ENCODE measurements around the gene RGS8. TPM values are rescaled to one million over a fixed set of nuclear protein-coding genes. Genes with fewer than 3 reads are reported as not detected.
"Not testable (repeated sequence)": the region's sequence is repeated elsewhere in the genome, so short reads cannot be mapped to it uniquely, and the experiment has no call there.

The RGS8 gene
- total RNA-seq, 1 experiment from 2014 or later, result not detected

GRCh38 chr1:182700351-182700709, 15.9 kb upstream of the RGS8 start:
- Histone ChIP-seq H3K9me3 (ENCODE audit: insufficient read depth, low read depth) (no peaks in the 10 kb centered on the region), H4K20me1 (ENCODE audit: insufficient read depth) (no peaks in the 10 kb centered on the region), H3K36me3 (ENCODE audit: low read depth) (no peaks in the 10 kb centered on the region), H3K9me2 (ENCODE audit: insufficient read depth) (no peaks in the 10 kb centered on the region), H3K79me2 (ENCODE audit: low read depth) (no peaks in the 10 kb centered on the region), H3K27me3 (ENCODE audit: insufficient read depth, low read depth) (no peaks in the 10 kb centered on the region), H3F3A (ENCODE audit: insufficient read depth, low read depth) (no peaks in the 10 kb centered on the region), H3K27ac (no peak overlapping the region), H2AFZ (no peak overlapping the region), H3K4me2 (no peak overlapping the region), H3K4me1 (replicated peaks; ENCODE audit: insufficient read depth) (no peaks in the 10 kb centered on the region), H3K4me3 (no peak overlapping the region)
- BruUV-seq (replicated peaks), result no TSS peak
- DNase-seq, result no peak
- CTCF ChIA-PET, result no interaction called here
- POLR2A ChIA-PET (ENCODE audit: unreplicated experiment), result no interaction called here
- TF ChIP-seq EZH2 (IDR thresholded peaks at IDR 0.05; ENCODE audit: low read depth), result no peak
- TF ChIP-seq CTCF (conservative IDR thresholded peaks at IDR 0.05), result no peak
- intact Hi-C loops (cut with micrococcal nuclease; ENCODE audit: unreplicated experiment), result no loop called here

- no TSS peak for BruUV-seq (replicated peaks)
- H4K20me1 ChIP-seq (ENCODE audit: insufficient read depth), result no peaks in the 10 kb centered on the region
- no peaks in the 10 kb centered on the region for H3K9me3 ChIP-seq (ENCODE audit: insufficient read depth, low read depth)
- H3F3A ChIP-seq (ENCODE audit: insufficient read depth, low read depth), result no peaks in the 10 kb centered on the region
- ChIA-PET CTCF (no interaction called here), POLR2A (ENCODE audit: unreplicated experiment) (interaction anchor here (0.6 kb wide), 1 partner anchor 22 kb away, joined by 4 read pairs; no protein-coding TSS in a partner anchor)
- no peaks in the 10 kb centered on the region for H3K79me2 ChIP-seq (ENCODE audit: low read depth)
- no peak overlapping the region for H3K4me2 ChIP-seq
- intact Hi-C loops (cut with micrococcal nuclease; ENCODE audit: unreplicated experiment), result no loop called here
- no peaks in the 10 kb centered on the region for H3K9me2 ChIP-seq (ENCODE audit: insufficient read depth)
- no peaks in the 10 kb centered on the region for H3K27me3 ChIP-seq (ENCODE audit: insufficient read depth, low read depth)
- DNase-seq, result no peak
- no peak overlapping the region for H3K27ac ChIP-seq
- no peak overlapping the region for H2AFZ ChIP-seq
- TF ChIP-seq EZH2 (IDR thresholded peaks at IDR 0.05; ENCODE audit: low read depth) (no peak), CTCF (conservative IDR thresholded peaks at IDR 0.05) (no peak)
- no peaks in the 10 kb centered on the region for H3K36me3 ChIP-seq (ENCODE audit: low read depth)
- no peak overlapping the region for H3K4me3 ChIP-seq
- H3K4me1 ChIP-seq (replicated peaks; ENCODE audit: insufficient read depth), result no peaks in the 10 kb centered on the region
Measured at GRCh38 chr1:182699393-182700350, 15.3 kb upstream of the RGS8 start.

GRCh38 chr1:182698971-182699370, 14.6 kb upstream of the RGS8 start:
- BruUV-seq (replicated peaks), result no TSS peak

GRCh38 chr1:182693139-182693538, 8.8 kb upstream of the RGS8 start:
- H3K9me3 ChIP-seq (ENCODE audit: insufficient read depth, low read depth); CTCF ChIA-PET; H3K36me3 ChIP-seq (ENCODE audit: low read depth); H3F3A ChIP-seq (ENCODE audit: insufficient read depth, low read depth); H3K4me3 ChIP-seq; H3K27me3 ChIP-seq (ENCODE audit: insufficient read depth, low read depth); H3K9me2 ChIP-seq (ENCODE audit: insufficient read depth); BruUV-seq (replicated peaks); H2AFZ ChIP-seq; POLR2A ChIA-PET (ENCODE audit: unreplicated experiment); H3K27ac ChIP-seq; intact Hi-C loops (cut with micrococcal nuclease; ENCODE audit: unreplicated experiment); H4K20me1 ChIP-seq (ENCODE audit: insufficient read depth); H3K4me2 ChIP-seq; H3K79me2 ChIP-seq (ENCODE audit: low read depth); DNase-seq: not testable (repeated sequence)
- H3K4me1 ChIP-seq (replicated peaks; ENCODE audit: insufficient read depth), result peaks cover 12% of the 10 kb centered on the region

More at GRCh38 chr1:182698971-182699370, 14.6 kb upstream of the RGS8 start:
- Histone ChIP-seq H3K4me2 (no peak overlapping the region), H3K27me3 (ENCODE audit: insufficient read depth, low read depth) (no peaks in the 10 kb centered on the region), H3K36me3 (ENCODE audit: low read depth) (no peaks in the 10 kb centered on the region), H3K79me2 (ENCODE audit: low read depth) (no peaks in the 10 kb centered on the region), H3K4me1 (replicated peaks; ENCODE audit: insufficient read depth) (no peaks in the 10 kb centered on the region), H3F3A (ENCODE audit: insufficient read depth, low read depth) (no peaks in the 10 kb centered on the region), H3K9me3 (ENCODE audit: insufficient read depth, low read depth) (no peaks in the 10 kb centered on the region), H2AFZ (no peak overlapping the region), H3K4me3 (no peak overlapping the region), H3K9me2 (ENCODE audit: insufficient read depth) (no peaks in the 10 kb centered on the region), H4K20me1 (ENCODE audit: insufficient read depth) (no peaks in the 10 kb centered on the region), H3K27ac (no peak overlapping the region)
- CTCF ChIA-PET, result no interaction called here
- POLR2A ChIA-PET (ENCODE audit: unreplicated experiment), result interaction anchor here (0.6 kb wide), 1 partner anchor 21 kb away, joined by 4 read pairs; no protein-coding TSS in a partner anchor
- intact Hi-C loops (cut with micrococcal nuclease; ENCODE audit: unreplicated experiment), result no loop called here
- TF ChIP-seq CTCF (conservative IDR thresholded peaks at IDR 0.05), result no peak
- TF ChIP-seq EZH2 (IDR thresholded peaks at IDR 0.05; ENCODE audit: low read depth), result no peak
- no peak for DNase-seq
